Activated naive CD8-positive, alpha-beta T cell treated with anti-CD3 and anti-CD28 coated beads for 36 hours (primary cell): Measurements from ENCODE around the gene RYR2. TPM values are rescaled to one million over a fixed set of nuclear protein-coding genes. Genes with fewer than 3 reads are reported as not detected.
"Not testable (repeated sequence)": the region's sequence is repeated elsewhere in the genome, so short reads cannot be mapped to it uniquely, and the experiment has no call there.

Experiments used
- DNase-seq: peaks from one replicate; pipeline ENCODE4 v3.0.0; 2021
- H3K27ac Mint-ChIP-seq: one replicate; pipeline ENCODE4 v1.8.0; 2022; ENCODE audit warnings: mild to moderate bottlenecking, moderate library complexity, mixed read lengths
- H3K27me3 Mint-ChIP-seq: one replicate; pipeline ENCODE4 v1.8.0; 2022; ENCODE audit warnings: mild to moderate bottlenecking, mixed read lengths
- H3K36me3 Mint-ChIP-seq: one replicate; pipeline ENCODE4 v1.8.0; 2021; ENCODE audit warnings: mild to moderate bottlenecking, mixed read lengths
- H3K4me1 Mint-ChIP-seq: one replicate; pipeline ENCODE4 v1.8.0; 2021; ENCODE audit warnings: mixed read lengths
- H3K4me3 Mint-ChIP-seq: one replicate; pipeline ENCODE4 v1.8.0; 2022; ENCODE audit warnings: mild to moderate bottlenecking, moderate library complexity, mixed read lengths
- H3K9me3 Mint-ChIP-seq: one replicate; pipeline ENCODE4 v1.8.0; 2022; ENCODE audit warnings: mixed read lengths
- total RNA-seq, 2 experiments: library from RNA; stranded (reverse); gene quantifications; one replicate each; pipeline ENCODE4 v1.2.3, GENCODE V29; 2021

Gene RYR2
- total RNA-seq, 2 experiments from 2014 or later = not detected

- H3K4me3 Mint-ChIP-seq = no peak overlapping the region
- no peaks in the 10 kb centered on the region for H3K36me3 Mint-ChIP-seq
- no peaks in the 10 kb centered on the region for H3K9me3 Mint-ChIP-seq
- peaks cover 3% of the 10 kb centered on the region for H3K27me3 Mint-ChIP-seq
- DNase-seq = no peak
- H3K4me1 Mint-ChIP-seq = no peaks in the 10 kb centered on the region
- no peak overlapping the region for H3K27ac Mint-ChIP-seq
Observed at GRCh38 chr1:237091691-237092090, 49.7 kb downstream of the RYR2 start.

DNA sequence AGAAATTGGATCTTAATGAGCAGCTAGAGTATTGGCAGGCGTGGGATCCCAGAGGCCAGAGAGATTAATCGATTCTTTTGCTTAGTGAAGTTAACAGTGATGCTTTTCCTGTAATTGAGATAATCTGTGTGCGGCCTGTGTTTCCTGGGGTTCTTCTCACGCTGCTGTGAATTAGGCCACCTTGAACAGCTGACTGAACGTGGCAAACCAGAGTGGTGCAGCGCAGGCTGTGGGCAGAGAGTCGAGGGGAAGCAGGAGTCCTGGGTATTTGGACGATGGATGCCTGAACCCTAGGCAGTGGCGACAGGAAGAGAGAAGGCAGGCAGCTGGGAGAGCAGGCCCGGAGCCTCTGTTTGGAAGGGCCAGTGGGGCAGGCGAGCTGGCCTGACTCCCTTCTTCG, 51.7 kb downstream of the RYR2 start:
- DNase-seq = no peak
- no peaks in the 10 kb centered on the region for H3K9me3 Mint-ChIP-seq
- no peaks in the 10 kb centered on the region for H3K36me3 Mint-ChIP-seq
- peaks cover 3% of the 10 kb centered on the region for H3K27me3 Mint-ChIP-seq
- no peak overlapping the region for H3K4me3 Mint-ChIP-seq
- H3K4me1 Mint-ChIP-seq = no peaks in the 10 kb centered on the region
- H3K27ac Mint-ChIP-seq = no peak overlapping the region

DNA sequence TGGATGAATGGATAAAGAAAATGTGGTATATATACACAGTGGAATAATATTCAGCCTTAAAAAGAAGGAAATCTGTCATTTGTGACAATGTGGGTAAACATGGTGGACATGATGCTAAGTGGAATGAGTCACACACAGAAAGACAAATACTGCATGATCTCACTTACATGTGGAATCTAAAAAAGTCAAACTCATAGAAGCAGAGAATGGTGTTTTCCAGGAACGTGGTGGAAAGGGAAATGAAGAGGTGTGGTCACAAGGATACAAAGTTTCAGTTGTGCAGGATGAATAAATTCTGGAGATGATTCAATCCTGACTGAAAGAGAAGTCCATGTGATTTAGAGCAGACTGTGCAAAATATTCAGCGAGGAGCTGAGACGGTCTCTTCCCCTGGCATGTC, 56.6 kb downstream of the RYR2 start:
- H3K27ac Mint-ChIP-seq = no peak overlapping the region
- H3K4me3 Mint-ChIP-seq = no peak overlapping the region
- peaks cover 2% of the 10 kb centered on the region for H3K9me3 Mint-ChIP-seq
- H3K27me3 Mint-ChIP-seq = peaks cover 10% of the 10 kb centered on the region
- H3K36me3 Mint-ChIP-seq = no peaks in the 10 kb centered on the region
- no peak for DNase-seq
- H3K4me1 Mint-ChIP-seq = no peaks in the 10 kb centered on the region

DNA sequence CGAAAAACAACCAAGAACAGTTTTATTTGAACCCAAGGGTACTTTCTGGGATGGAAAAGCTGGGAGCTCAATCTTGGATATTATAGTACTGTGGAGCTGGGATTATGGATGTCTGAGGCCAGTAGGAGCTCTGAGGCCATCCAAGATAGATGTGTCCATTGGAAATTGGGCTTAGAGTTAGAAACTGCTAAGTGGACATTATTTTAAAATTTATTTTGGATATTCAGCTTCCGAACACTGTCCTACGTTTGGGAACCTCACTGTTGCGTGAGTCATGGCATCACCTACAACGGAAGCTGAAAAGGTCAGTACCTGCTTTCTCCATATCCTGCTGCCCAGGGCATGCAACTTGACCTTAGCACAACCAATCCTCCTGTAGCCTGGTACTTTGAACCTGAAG, 61.0 kb downstream of the RYR2 start:
- H3K36me3 Mint-ChIP-seq = no peaks in the 10 kb centered on the region
- H3K27ac Mint-ChIP-seq = no peak overlapping the region
- H3K4me3 Mint-ChIP-seq = no peak overlapping the region
- peaks cover 2% of the 10 kb centered on the region for H3K9me3 Mint-ChIP-seq
- H3K27me3 Mint-ChIP-seq = peaks cover 8% of the 10 kb centered on the region
- DNase-seq = no peak
- H3K4me1 Mint-ChIP-seq = no peaks in the 10 kb centered on the region

GRCh38 chr1:237104096-237104495, 62.1 kb downstream of the RYR2 start:
- Mint-ChIP-seq H3K9me3 (peaks cover 2% of the 10 kb centered on the region), H3K4me1 (no peaks in the 10 kb centered on the region), H3K36me3 (no peaks in the 10 kb centered on the region), H3K4me3 (no peak overlapping the region), H3K27ac (no peak overlapping the region), H3K27me3 (peaks cover 8% of the 10 kb centered on the region)
- DNase-seq = no peak

DNA sequence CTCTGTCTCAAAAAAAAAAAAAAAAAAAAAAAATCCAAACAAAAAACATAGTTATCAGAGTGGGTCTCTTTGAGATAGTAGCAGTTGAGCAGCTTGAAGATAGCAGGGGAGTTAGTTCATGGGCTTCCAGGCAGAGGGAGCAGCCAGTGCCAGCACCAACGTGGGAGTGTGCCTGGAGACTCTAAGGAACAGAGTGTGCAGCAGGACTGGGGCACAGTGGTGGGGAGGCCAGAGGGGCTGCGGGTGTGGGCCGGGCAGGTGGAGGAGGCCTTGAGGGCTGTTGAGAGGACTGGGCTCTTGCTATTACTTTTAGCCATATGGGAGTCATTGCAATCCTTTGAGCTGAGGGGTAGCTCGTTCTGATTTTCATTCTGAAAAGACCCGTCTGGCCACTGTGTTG, 63.8 kb downstream of the RYR2 start:
- Mint-ChIP-seq H3K27me3 (peaks cover 8% of the 10 kb centered on the region), H3K4me1 (no peaks in the 10 kb centered on the region), H3K4me3 (no peak overlapping the region), H3K27ac (no peak overlapping the region), H3K36me3 (no peaks in the 10 kb centered on the region), H3K9me3 (no peaks in the 10 kb centered on the region)
- DNase-seq = no peak

DNA sequence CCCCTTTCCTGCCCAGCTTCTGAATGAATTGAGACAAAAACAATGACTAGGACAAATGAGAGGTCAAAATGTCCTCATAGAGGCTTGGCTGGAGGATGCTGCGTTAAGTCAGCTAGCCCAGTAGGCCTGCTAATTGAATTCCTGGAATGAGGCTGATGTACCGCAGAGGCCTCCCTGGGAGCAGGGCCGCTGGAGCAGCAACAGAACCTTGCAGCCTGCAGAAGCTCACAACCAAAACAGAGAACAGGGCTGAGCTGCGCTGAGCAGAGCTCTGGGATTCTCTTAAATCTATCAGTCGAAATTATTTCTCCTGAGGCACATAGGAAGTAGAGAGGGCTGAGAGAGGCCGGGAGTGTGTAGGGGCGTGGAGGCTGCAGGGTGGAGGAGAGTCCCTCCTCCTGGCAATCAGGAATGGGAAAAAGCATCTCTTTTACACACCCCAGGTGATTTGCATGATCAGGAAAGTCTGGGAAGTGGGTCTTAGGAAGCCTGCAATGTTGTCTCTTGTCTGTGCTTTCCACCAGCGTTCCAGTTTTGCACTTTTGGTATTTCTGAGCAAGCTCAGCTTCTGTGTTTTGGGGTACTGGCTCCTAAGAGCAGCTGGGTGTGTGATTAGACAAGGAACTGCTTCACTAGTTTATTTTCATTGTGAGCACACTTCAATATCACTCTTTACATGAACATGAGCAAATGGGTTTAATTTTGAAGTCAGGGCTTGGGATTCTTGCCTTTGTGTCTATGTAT, 66.5 kb downstream of the RYR2 start:
- no peaks in the 10 kb centered on the region for H3K4me1 Mint-ChIP-seq
- no peak overlapping the region for H3K27ac Mint-ChIP-seq
- H3K4me3 Mint-ChIP-seq = no peak overlapping the region
- DNase-seq = no peak
- H3K36me3 Mint-ChIP-seq = no peaks in the 10 kb centered on the region
- no peaks in the 10 kb centered on the region for H3K9me3 Mint-ChIP-seq
- H3K27me3 Mint-ChIP-seq = peaks cover 8% of the 10 kb centered on the region

DNA sequence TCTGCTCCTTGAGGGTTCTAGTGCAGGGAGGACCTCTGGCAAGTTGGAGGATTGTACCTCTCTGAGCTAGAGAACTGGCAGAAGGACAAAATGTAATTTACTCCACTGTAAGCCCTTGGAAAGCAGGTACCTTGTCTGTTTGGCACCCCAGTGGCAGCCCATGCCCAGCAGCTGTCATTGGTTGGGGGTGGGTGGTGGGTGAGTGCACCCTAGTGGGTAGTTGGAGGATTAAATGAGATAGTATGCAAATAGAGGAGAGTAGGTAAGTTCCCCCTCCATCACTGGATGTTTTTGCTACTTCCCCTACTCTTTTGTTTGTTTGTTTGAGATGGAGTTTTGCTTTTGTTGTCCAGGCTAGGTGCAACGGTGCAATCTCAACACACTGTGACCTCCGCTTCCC, 69.8 kb downstream of the RYR2 start:
- Mint-ChIP-seq H3K4me1 (no peaks in the 10 kb centered on the region), H3K36me3 (no peaks in the 10 kb centered on the region), H3K9me3 (no peaks in the 10 kb centered on the region), H3K27me3 (peaks cover 21% of the 10 kb centered on the region), H3K27ac (no peak overlapping the region), H3K4me3 (no peak overlapping the region)
- DNase-seq = no peak

- no peak overlapping the region for H3K4me3 Mint-ChIP-seq
- peaks cover 21% of the 10 kb centered on the region for H3K27me3 Mint-ChIP-seq
- H3K4me1 Mint-ChIP-seq = no peaks in the 10 kb centered on the region
- no peak for DNase-seq
- H3K27ac Mint-ChIP-seq = no peak overlapping the region
- H3K9me3 Mint-ChIP-seq = no peaks in the 10 kb centered on the region
- no peaks in the 10 kb centered on the region for H3K36me3 Mint-ChIP-seq
Observed at GRCh38 chr1:237112663-237113062, 70.7 kb downstream of the RYR2 start.

DNA sequence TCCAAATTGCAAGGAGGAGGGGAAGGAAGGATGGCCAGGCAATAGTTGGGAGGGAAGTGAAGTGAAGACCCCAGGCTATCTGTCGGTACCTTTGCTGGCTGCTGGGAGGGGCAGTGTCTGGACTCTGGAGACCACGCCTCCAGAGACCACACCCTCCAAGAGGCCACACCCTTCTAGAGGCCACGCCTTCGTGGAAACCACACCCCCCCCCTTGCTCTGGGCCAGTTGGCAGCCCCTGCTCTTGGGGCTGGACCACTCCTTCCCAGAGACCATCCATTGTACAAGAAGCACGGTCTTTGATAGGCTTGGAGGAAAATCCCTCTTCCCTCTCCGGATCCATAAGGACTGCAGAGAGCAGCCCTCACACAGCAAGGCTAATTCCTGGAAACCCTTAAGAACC, 73.1 kb downstream of the RYR2 start:
- no peak overlapping the region for H3K27ac Mint-ChIP-seq
- no peaks in the 10 kb centered on the region for H3K4me1 Mint-ChIP-seq
- H3K4me3 Mint-ChIP-seq = no peak overlapping the region
- no peak for DNase-seq
- H3K9me3 Mint-ChIP-seq = no peaks in the 10 kb centered on the region
- H3K27me3 Mint-ChIP-seq = peaks cover 21% of the 10 kb centered on the region
- H3K36me3 Mint-ChIP-seq = no peaks in the 10 kb centered on the region

DNA sequence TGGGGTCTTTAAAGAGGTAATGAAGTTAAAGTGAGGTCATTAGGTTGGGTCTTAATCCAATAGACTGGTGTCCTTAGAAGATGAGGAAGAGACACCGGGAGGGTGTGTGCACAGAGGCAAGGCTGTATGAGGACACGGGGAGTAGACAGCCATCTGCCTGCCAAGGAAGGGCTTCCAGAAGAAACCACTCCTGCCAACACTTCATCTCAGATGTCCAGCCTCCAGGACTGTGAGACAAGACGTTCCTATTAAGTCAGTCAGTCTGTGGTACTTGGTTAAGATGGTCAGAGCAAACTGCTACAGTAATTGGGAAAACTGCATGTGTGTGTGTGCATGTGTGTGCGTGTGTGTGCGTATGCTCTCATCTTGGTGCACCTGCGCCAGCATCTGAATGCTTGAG, 77.1 kb downstream of the RYR2 start:
- DNase-seq = no peak
- Mint-ChIP-seq H3K4me1 (no peaks in the 10 kb centered on the region), H3K36me3 (no peaks in the 10 kb centered on the region), H3K9me3 (no peaks in the 10 kb centered on the region), H3K27me3 (peaks cover 12% of the 10 kb centered on the region), H3K27ac (no peak overlapping the region), H3K4me3 (no peak overlapping the region)

DNA sequence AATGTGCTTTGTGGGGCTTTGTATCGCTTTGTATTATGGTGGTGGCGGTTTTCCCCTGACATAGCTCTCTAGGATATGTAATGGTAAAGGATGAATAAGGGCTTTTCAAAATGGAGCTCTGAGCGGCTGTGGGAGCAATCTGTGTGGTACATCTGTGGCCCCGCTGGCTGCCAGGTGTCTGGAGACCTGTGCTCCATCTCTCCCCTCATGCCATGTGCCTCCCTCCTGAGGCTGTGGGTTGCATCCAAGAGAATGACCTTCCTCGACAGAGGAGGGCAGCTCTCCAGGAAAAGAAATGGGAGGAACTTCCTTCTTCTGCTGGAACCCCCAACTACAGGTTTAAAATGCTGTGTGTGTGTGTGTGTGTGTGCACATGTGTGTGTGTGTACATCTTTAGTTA, 78.7 kb downstream of the RYR2 start:
- H3K36me3 Mint-ChIP-seq = no peaks in the 10 kb centered on the region
- no peaks in the 10 kb centered on the region for H3K4me1 Mint-ChIP-seq
- H3K4me3 Mint-ChIP-seq = no peak overlapping the region
- DNase-seq = no peak
- no peak overlapping the region for H3K27ac Mint-ChIP-seq
- no peaks in the 10 kb centered on the region for H3K27me3 Mint-ChIP-seq
- H3K9me3 Mint-ChIP-seq = no peaks in the 10 kb centered on the region

DNA sequence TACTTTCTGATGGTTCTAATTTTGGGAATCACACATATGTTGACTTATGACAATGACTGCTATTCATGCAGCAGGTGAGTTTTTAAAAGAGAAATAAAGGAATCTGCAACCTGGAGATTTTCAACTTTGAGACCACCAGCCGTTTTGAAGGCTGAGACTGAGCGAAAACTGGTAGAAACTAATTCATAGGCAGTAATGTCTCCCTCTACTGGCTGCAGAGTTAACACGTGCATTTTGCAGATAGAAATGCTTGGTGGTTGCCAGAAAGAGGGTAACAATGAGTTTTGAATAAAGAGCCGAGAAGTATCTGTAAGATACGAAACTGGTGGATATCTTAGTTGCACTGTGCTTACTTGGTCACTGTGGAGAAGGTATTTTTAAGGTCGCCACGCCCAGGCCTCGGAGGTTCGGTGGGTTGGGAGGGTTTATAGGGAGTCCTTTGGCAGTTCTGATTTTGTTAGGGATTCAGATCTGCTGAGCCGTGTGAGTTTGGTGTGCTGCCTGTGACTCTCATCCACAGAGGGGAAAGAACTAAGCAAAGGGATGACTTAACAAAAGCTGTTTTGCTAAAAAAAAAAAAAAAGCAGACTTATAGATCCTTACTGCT, 83.0 kb downstream of the RYR2 start:
- H3K27me3 Mint-ChIP-seq = no peaks in the 10 kb centered on the region
- H3K36me3 Mint-ChIP-seq = no peaks in the 10 kb centered on the region
- H3K4me1 Mint-ChIP-seq = no peaks in the 10 kb centered on the region
- H3K27ac Mint-ChIP-seq = no peak overlapping the region
- DNase-seq = no peak
- H3K4me3 Mint-ChIP-seq = no peak overlapping the region
- H3K9me3 Mint-ChIP-seq = peaks cover 9% of the 10 kb centered on the region

DNA sequence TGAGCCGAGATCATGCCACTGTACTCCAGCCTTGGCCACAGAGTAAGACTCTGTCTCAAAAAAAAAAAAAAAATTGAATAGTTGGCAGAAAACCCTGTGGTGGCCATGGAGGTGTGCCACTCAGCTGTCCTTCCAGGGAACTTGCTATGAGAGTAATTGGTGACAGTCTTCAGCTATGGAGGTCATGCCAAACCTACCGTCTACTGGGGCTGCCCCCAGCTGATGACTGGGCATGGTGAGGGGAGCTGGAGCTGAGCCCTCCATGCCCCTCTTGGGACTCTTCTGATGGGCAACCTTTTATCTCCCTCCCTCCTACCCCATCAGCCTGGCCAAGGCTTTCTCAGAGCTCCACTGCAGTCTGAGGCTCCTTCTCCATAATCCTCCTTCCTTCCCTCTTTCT, 84.2 kb downstream of the RYR2 start:
- H3K4me3 Mint-ChIP-seq = no peak overlapping the region
- peaks cover 10% of the 10 kb centered on the region for H3K9me3 Mint-ChIP-seq
- no peaks in the 10 kb centered on the region for H3K27me3 Mint-ChIP-seq
- H3K36me3 Mint-ChIP-seq = no peaks in the 10 kb centered on the region
- H3K4me1 Mint-ChIP-seq = no peaks in the 10 kb centered on the region
- no peak overlapping the region for H3K27ac Mint-ChIP-seq
- no peak for DNase-seq

- H3K27ac Mint-ChIP-seq, DNase-seq, H3K27me3 Mint-ChIP-seq, H3K4me1 Mint-ChIP-seq, H3K36me3 Mint-ChIP-seq, H3K4me3 Mint-ChIP-seq: not testable (repeated sequence)
- H3K9me3 Mint-ChIP-seq = peaks cover 13% of the 10 kb centered on the region
Observed at GRCh38 chr1:237127301-237127700, 85.3 kb downstream of the RYR2 start.

DNA sequence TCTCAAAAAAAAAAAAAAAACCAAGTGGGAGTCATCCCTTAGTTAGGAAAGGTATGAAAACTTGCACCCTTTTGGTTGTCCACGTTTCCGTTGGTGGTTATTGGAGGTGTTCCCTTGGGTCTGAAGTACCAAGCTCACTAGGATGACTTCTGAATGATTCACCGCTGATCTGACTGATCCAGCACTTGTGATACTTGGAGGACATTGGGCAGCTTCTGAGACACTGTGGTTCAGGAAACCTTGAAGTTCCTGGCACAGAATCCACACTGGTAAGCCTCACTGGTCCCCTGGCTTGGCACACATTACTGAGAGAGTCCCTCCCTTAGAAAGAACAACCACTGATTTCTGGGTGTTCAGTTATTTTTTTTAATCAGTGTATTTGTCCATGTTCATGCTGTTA, 91.9 kb downstream of the RYR2 start:
- H3K27ac Mint-ChIP-seq = no peak overlapping the region
- H3K27me3 Mint-ChIP-seq = no peaks in the 10 kb centered on the region
- H3K4me1 Mint-ChIP-seq = no peaks in the 10 kb centered on the region
- H3K36me3 Mint-ChIP-seq = no peaks in the 10 kb centered on the region
- H3K4me3 Mint-ChIP-seq = no peak overlapping the region
- DNase-seq = no peak
- H3K9me3 Mint-ChIP-seq = peaks cover 24% of the 10 kb centered on the region
